Fibroblast of lung (primary cell): Measurements from ENCODE around the gene CHRNB1.

Experiments used
- CTCF ChIP-seq, 2 donors: IDR thresholded peaks in 1 of 2; conservative IDR thresholded peaks in 1 of 2; 1 replicate in 1 of 2; 2 replicates in 1 of 2; pipeline ENCODE4 v1.5.1; 2011 to 2012; ENCODE audit warnings: low read length in 2 of 2, control low read depth in 1 of 2, inconsistent platforms in 1 of 2, low read depth in 1 of 2, mild to moderate bottlenecking in 1 of 2
- EZH2 ChIP-seq: IDR thresholded peaks from 2 replicates; pipeline ENCODE4 v1.5.1; 2012; ENCODE audit warnings: low read length, control low read depth, mild to moderate bottlenecking; ENCODE audit errors: missing control alignments

DNA sequence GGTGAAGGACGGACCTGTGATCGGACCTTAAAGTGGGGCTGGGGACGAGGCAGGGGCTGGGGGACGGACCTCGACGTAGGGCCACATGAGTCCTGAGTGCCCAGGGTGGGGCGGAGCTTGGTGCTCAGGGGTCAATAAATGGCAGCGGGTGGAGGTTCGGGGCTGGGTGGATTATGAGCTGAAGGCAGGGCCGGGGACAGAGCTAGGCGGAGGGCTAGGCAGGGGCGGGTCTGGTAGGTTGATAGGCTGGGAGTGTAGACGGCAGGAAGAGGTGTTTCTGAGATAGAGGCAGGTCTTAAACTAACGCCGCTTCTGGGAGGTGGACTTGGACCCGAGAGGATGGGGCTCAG, 733 bp downstream of the CHRNB1 start:
- TF ChIP-seq CTCF (conservative IDR thresholded peaks at IDR 0.05 in 1 of 2, IDR thresholded peaks at IDR 0.05 in 1 of 2; ENCODE audit: low read depth in 1 of 2, low read length in 2 of 2) (no peak), EZH2 (no peak)
